ENCODE results near the gene GPR161.
A peak's percentile ranks its signal among the peaks of the same experiment; 100 is the strongest.

Gene GPR161

GRCh38 chr1:168148916-168149315, 12.2 kb upstream of the GPR161 start:
- DNase-seq (ENCODE audit: low read depth), result no peak

GRCh38 chr1:168146626-168147025, 9.9 kb upstream of the GPR161 start:
- no peak for DNase-seq (ENCODE audit: low read depth)

GRCh38 chr1:168146160-168146539, 9.4 kb upstream of the GPR161 start:
- no peak for DNase-seq (ENCODE audit: low read depth)

- DNase-seq (ENCODE audit: low read depth), result peak; percentile 66
These were observed 8.7 kb upstream of the GPR161 start for GRCh38 chr1:168145184-168146159.

- no peak for DNase-seq (ENCODE audit: low read depth)
These were observed 5.2 kb upstream of the GPR161 start for GRCh38 chr1:168141871-168142385.

- DNase-seq (ENCODE audit: low read depth), result no peak
These were observed 2.3 kb upstream of the GPR161 start for GRCh38 chr1:168139070-168139469.

GRCh38 chr1:168138134-168138533, 1.4 kb upstream of the GPR161 start:
- DNase-seq (ENCODE audit: low read depth), result no peak

GRCh38 chr1:168137515-168137821, 738 bp upstream of the GPR161 start:
- DNase-seq (ENCODE audit: low read depth), result no peak

GRCh38 chr1:168135921-168136708, 615 bp downstream of the GPR161 start:
- no peak for DNase-seq (ENCODE audit: low read depth)

GRCh38 chr1:168135116-168135920, 1.4 kb downstream of the GPR161 start:
- no peak for DNase-seq (ENCODE audit: low read depth)

- no peak for DNase-seq (ENCODE audit: low read depth)
These were observed 2.1 kb downstream of the GPR161 start for GRCh38 chr1:168134642-168135041.

- DNase-seq (ENCODE audit: low read depth), result no peak
These were observed 2.6 kb downstream of the GPR161 start for GRCh38 chr1:168134132-168134531.

- DNase-seq (ENCODE audit: low read depth), result no peak
These were observed 6.8 kb downstream of the GPR161 start for GRCh38 chr1:168129933-168130332.

- no peak for DNase-seq (ENCODE audit: low read depth)
These were observed 9.2 kb downstream of the GPR161 start for GRCh38 chr1:168127503-168127902.

GRCh38 chr1:168125051-168125450, 11.7 kb downstream of the GPR161 start:
- DNase-seq (ENCODE audit: low read depth), result no peak

- no peak for DNase-seq (ENCODE audit: low read depth)
These were observed 15.2 kb downstream of the GPR161 start for GRCh38 chr1:168121401-168122011.

- DNase-seq (ENCODE audit: low read depth), result no peak
These were observed 17.0 kb downstream of the GPR161 start for GRCh38 chr1:168119750-168120149.

GRCh38 chr1:168116327-168116799, 20.4 kb downstream of the GPR161 start:
- no peak for DNase-seq (ENCODE audit: low read depth)

- DNase-seq (ENCODE audit: low read depth), result no peak
These were observed 21.9 kb downstream of the GPR161 start for GRCh38 chr1:168114845-168115244.

- DNase-seq (ENCODE audit: low read depth), result no peak
These were observed 23.9 kb downstream of the GPR161 start for GRCh38 chr1:168112673-168113305.
